Stimulated activated CD8-positive, alpha-beta memory T cell treated with anti-CD3 and anti-CD28 coated beads, Interleukin-7, amount 100 ng/mL, for 1 hour (primary cell): ENCODE data around the gene NXPE3.
"Not testable (repeated sequence)": the region's sequence is repeated elsewhere in the genome, so short reads cannot be mapped to it uniquely, and the experiment has no call there.

Experiments used
- DNase-seq, 2 donors: peaks; one replicate each; pipeline ENCODE4 v3.0.0-alpha.2; 2020; ENCODE audit warnings: low read depth in 2 of 2

The NXPE3 gene

GRCh38 chr3:101779047-101779821 is at the start of gene NXPE3:
NXPE3 (plus strand) TSS chr3:101779211; CDS start chr3:101785597, 6,386 bp downstream.
- peak; percentile 84 to 89 for DNase-seq

DNA sequence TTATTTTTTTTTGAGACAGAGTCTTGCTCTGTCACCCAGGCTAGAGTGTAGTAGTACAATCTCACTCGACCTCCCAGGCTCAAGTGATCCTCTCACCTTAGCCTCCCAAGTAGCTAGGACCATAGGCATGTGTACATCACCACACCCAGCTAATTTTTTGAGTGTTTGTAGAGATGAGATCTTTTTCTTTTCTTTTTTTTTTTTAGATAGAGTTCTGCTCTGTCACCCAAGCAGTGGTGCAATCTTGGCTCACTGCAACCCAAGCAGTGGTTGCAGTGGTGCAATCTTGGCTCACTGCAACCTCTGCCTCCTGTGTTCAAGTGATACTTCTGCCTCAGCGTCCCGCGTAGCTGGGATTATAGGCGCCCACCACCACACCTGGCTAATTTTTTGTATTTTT is 49.4 kb upstream of the NXPE3 start:
- no peak for DNase-seq

- DNase-seq = no peak
These were observed 48.2 kb upstream of the NXPE3 start for GRCh38 chr3:101730839-101731238.

GRCh38 chr3:101732240-101732641 is 46.8 kb upstream of the NXPE3 start:
- no peak for DNase-seq

DNA sequence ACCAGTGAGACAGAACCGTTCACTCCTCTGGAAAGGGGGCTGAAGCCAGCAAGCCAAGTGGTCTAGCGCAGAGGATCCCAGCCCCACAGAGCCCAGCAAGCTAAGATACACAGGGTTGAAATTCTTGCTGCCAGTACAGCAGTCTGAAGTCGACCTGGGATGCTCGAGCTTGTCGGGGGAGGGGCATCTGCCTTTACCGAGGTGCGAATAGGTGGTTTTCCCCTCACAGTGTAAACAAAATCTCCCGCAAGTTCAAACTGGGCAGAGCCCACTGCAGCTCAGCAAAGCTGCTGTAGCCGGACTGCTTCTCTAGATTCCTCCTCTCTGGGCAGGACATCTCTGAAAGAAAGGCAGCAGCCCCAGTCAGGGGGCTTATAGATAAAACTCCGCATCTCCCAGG is 43.2 kb upstream of the NXPE3 start:
- DNase-seq = no peak

DNA sequence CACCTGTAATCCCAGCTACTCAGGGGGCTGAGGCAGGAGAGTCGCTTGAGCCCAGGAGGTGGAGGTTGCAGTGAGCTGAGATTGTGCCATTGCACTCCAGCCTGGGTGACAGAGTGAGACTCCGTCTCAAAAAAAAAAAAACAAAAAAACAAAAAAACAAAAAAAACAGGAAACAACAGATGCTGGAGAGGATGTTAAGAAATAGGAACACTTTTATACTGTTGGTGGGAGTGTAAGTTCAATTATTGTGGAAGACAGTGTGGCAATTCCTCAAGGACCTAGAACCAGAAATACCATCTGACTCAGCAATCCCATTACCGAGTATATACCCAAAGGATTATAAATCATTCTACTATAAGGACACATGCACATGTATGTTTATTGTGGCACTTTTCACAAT is 37.1 kb upstream of the NXPE3 start:
- not testable (repeated sequence) for DNase-seq

GRCh38 chr3:101744811-101745210 is 34.2 kb upstream of the NXPE3 start:
- DNase-seq = no peak

- not testable (repeated sequence) for DNase-seq
These were observed 33.1 kb upstream of the NXPE3 start for GRCh38 chr3:101745934-101746333.

DNA sequence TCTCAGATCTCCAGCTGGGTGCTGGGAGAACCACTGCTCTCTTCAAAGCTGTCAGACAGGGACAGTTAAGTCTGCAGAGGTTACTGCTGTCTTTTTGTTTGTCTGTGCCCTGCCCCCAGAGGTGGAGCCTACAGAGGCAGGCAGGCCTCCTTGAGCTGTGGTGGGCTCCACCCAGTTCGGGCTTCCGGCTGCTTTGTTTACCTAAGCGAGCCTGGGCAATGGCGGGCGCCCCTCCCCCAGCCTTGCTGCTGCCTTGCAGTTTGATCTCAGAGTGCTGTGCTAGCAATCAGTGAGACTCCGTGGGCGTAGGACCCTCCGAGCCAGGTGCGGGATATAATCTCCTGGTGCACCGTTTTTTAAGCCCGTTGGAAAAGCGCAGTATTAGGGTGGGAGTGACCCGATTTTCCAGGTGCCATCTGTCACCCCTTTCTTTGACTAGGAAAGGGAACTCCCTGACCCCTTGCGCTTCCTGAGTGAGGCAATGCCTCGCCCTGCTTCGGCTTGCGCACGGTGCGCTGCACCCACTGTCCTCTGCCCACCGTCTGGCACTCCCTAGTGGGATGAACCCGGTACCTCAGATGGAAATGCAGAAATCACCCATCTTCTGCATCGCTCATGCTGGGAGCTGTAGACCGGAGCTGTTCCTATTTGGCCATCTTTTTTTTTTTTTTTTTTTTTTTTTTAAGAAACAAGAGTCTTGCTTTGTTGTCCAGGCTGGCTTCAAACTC is 25.5 kb upstream of the NXPE3 start:
- DNase-seq = not testable (repeated sequence)

DNA sequence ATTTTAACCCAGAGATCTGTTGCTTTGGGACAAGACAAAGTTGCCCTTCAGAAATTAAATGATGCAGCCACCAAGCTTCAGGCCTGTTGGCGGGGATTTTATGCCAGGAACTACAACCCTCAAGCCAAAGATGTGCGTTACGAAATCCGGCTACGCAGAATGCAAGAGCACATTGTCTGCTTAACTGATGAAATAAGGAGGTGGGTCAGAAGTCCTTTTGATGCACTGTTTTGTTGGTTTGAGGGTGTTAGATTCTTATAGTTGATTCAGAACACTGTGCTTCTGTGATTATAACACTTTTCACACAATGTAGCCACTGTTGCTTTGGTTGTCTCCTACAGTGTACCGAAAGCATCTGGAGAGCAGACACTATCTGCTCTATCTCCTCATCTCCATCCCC is 20.8 kb upstream of the NXPE3 start:
- no peak for DNase-seq

- DNase-seq = no peak
These were observed 16.9 kb upstream of the NXPE3 start for GRCh38 chr3:101762041-101762646.

GRCh38 chr3:101777745-101778281 is 1.2 kb upstream of the NXPE3 start:
- DNase-seq = not testable (repeated sequence)

- DNase-seq = no peak
These were observed 495 bp upstream of the NXPE3 start for GRCh38 chr3:101778385-101779046.

- no peak for DNase-seq
These were observed 891 bp downstream of the NXPE3 start for GRCh38 chr3:101779822-101780381.

DNA sequence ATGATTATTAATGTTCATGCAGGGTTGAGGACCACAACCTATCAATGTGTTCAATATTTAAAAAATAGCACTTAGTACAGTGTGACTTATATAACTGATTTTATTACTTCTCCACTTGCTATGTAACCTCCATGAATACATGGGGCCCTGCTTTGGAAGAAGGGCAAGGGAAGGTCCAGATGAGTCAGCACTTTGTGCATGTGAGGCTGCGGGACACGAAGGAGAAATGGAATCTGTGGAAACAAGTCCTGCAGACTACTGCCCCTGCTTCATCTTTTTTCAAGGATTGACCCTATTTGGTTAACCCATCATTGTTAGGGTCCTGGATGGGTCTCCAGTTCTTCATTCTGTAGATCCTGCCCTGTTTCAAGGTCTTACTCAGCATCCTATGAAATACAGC is 1.6 kb downstream of the NXPE3 start:
- no peak for DNase-seq

- no peak for DNase-seq
These were observed 2.2 kb downstream of the NXPE3 start for GRCh38 chr3:101781166-101781565.

DNA sequence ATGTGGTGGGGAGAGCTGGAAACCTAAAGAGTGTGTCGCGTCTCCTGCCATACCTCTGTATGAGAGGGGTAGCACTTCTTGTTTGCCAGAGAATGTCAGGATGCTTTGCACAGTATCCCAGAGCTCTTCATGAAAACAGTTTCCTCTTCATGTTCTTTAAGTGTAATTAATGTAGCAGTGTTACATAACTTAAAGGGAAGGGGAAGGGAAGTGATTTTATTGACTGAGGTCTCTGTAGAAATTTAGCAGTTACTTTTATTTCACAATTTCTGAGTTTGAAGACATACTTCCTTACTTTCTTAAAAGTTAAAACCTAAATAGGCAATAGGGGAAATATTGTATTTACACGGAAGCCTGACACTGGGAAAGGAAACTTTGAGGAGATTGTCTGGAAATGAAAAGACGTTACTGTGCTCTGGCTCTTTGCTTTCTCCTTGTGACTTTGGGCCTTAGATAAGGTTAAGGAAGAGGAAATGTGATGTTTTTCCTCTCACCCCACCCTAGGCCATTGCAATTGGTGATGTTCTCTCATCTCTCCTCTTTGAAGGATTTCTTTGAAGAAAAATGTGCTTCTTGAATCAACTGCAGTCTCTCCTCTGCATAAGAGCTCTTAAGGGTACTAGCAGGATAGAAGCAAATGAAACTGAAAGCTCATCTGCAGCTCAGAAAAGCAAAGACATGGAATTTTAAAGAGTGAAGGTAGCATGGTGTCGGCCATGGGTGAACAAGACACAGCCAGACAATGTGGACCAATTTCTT is 6.0 kb downstream of the NXPE3 start:
- no peak for DNase-seq

DNA sequence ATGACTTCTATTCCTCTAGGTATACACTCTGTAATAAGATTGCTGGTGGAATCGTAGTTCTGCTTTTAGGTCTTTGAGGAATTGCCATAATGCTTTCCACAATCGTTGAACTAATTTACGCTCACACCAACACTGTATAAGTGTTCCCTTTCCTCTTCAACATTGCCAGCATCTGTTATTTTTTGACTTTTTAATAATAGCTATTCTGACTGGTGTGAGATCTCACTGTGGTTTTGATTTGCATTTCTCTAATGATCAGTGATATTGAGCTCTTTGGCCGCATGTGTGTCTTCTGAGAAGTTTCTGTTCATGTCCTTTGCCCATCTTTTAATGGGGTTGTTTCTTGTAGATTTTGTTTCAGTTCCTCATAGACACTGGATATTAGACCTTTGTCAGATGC is 12.8 kb downstream of the NXPE3 start:
- no peak for DNase-seq

- no peak for DNase-seq
These were observed 17.2 kb downstream of the NXPE3 start for GRCh38 chr3:101796077-101796680.

GRCh38 chr3:101801174-101801573 is 22.2 kb downstream of the NXPE3 start:
- DNase-seq = no peak
